GM12873 (cell line): ENCODE results near the gene MYRFL.

Experiments used
- TF ChIP-seq, protein P1 (sequence below): IDR thresholded peaks from 2 replicates; pipeline ENCODE4 v1.5.1; 2012; ENCODE audit warnings: low read depth, mild to moderate bottlenecking, moderate library complexity, low read length, control low read depth; ENCODE audit not compliant: insufficient read depth; ENCODE audit errors: missing control alignments

The MYRFL gene

GRCh38 chr12:69886109-69886508 is 61.1 kb downstream of the MYRFL start:
- TF ChIP-seq, protein P1, sequence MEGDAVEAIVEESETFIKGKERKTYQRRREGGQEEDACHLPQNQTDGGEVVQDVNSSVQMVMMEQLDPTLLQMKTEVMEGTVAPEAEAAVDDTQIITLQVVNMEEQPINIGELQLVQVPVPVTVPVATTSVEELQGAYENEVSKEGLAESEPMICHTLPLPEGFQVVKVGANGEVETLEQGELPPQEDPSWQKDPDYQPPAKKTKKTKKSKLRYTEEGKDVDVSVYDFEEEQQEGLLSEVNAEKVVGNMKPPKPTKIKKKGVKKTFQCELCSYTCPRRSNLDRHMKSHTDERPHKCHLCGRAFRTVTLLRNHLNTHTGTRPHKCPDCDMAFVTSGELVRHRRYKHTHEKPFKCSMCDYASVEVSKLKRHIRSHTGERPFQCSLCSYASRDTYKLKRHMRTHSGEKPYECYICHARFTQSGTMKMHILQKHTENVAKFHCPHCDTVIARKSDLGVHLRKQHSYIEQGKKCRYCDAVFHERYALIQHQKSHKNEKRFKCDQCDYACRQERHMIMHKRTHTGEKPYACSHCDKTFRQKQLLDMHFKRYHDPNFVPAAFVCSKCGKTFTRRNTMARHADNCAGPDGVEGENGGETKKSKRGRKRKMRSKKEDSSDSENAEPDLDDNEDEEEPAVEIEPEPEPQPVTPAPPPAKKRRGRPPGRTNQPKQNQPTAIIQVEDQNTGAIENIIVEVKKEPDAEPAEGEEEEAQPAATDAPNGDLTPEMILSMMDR = no peak

DNA sequence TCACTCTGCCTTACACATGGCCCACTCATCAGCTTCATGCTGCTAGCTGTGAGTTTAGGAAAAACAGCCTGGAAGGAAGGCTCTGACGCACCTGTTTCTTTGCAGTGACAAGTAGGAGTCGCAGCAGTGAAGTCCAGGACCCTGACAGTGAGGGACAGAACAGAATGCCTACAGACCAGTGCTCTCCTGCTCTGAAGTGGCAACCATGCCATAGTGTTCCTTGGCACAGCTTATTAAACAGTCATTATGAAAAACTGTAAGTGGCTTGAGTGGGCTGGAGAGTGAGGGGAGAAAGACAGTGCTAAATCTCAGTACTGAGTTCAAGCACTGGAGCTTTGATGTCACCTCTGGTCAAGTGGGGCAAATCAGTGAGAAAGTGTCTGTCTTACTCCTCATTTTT is 61.7 kb downstream of the MYRFL start:
- TF ChIP-seq, protein P1 = no peak

- TF ChIP-seq, protein P1 = no peak
Measured at GRCh38 chr12:69888901-69889300, 63.9 kb downstream of the MYRFL start.

DNA sequence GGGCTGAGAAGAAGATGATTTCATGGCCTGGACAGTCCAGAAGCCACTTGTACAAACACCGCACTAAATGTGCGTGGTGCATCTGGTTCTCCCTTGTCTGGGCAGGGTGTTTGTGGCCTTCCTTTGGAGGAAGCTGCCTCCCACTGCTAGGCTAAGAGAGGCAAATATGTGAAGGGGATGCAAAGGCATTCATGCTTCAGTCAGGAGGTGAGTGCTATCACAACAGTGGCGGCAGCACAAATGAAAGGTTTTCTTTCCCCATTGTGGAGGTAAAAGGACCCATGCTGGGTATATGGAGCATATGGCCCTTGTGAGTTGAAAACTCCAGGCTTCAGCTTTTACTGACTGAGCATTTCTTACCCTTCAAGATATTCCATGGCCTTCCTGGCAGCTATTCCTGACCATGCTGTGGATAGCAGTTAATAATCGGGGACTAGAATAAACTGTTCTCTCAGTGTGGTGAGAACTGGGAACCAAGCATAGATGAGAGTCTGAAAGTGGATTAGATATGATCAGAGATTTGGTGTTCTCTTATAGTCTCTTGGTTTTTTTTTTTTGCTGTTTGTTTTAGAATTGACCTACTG is 69.9 kb downstream of the MYRFL start:
- TF ChIP-seq, protein P1 = no peak

- TF ChIP-seq, protein P1 = no peak
Measured at GRCh38 chr12:69896653-69897381, 71.8 kb downstream of the MYRFL start.

- TF ChIP-seq, protein P1 = no peak
Measured at GRCh38 chr12:69897744-69898143, 72.7 kb downstream of the MYRFL start.

- TF ChIP-seq, protein P1 = no peak
Measured at GRCh38 chr12:69898236-69898635, 73.2 kb downstream of the MYRFL start.
